Colonic mucosa (tissue), 4 donors: ENCODE data around the gene CCM2. TPM values are rescaled to one million over a fixed set of nuclear protein-coding genes. Genes with fewer than 3 reads are reported as not detected.

ENCODE experiments used
- DNase-seq: peaks from one replicate; pipeline ENCODE4 v3.0.0-alpha.2; 2020
- H3K27ac ChIP-seq: fragments of 200-600 bp; one replicate; pipeline ENCODE4 v1.8.0; 2021
- H3K27me3 ChIP-seq: fragments of 200-600 bp; one replicate; pipeline ENCODE4 v1.8.0; 2021
- H3K36me3 ChIP-seq: fragments of 200-600 bp; one replicate; pipeline ENCODE4 v1.8.0; 2021
- H3K4me1 ChIP-seq: fragments of 200-600 bp; one replicate; pipeline ENCODE4 v1.8.0; 2021; ENCODE audit warnings: mild to moderate bottlenecking
- H3K4me3 ChIP-seq: fragments of 200-600 bp; one replicate; pipeline ENCODE4 v1.8.0; 2021
- H3K9ac ChIP-seq, 2 donors: one replicate each; pipeline ENCODE4 v1.7.0; 2013; ENCODE audit warnings: control low read depth in 2 of 2, low read depth in 2 of 2, low read length in 2 of 2
- H3K9me3 ChIP-seq: fragments of 200-600 bp; one replicate; pipeline ENCODE4 v1.8.0; 2021
- CTCF ChIP-seq: fragments of 200-600 bp; IDR thresholded peaks from one replicate; pipeline ENCODE4 v1.8.0; 2022; ENCODE audit warnings: antibody characterized with exemption, mild to moderate bottlenecking
- intact Hi-C: fragments of 100-400 bp; cut with DNase I; formaldehyde crosslinking; loops from one replicate; pipeline ENCODE4 v1.14.1; 2022
- total RNA-seq, 2 donors: library from RNA; stranded (reverse); fragmentation: NEBNext Ultra II Directional in 1 of 2; extraction: Animal tissue kit (Norgen Biotek cat#: 25700) in 1 of 2; gene quantifications; one replicate each; pipeline ENCODE4 v1.2.1, GENCODE V29; 2021
- donor health status: healthy.
- donor health status: DM: no; HTN: no; CAD: no.
- donor health status: DM: no; HTN: no; CAD: no.

Gene CCM2
- 10 to 100 TPM; 34.8 to 38.0 TPM for total RNA-seq

- intact Hi-C loops = no loop called here
- H3K4me3 ChIP-seq = peak within 1 kb of the TSS; percentile 90
- H3K9me3 ChIP-seq = no peaks in the 10 kb centered on the region
- H3K36me3 ChIP-seq = no peaks in the 10 kb centered on the region
- TF ChIP-seq CTCF = no peak
- H3K4me1 ChIP-seq = no peaks in the 10 kb centered on the region
- DNase-seq = peak; percentile 40
- peak within 1 kb of the TSS; percentile 92 for H3K27ac ChIP-seq
- H3K9ac ChIP-seq = peak within 1 kb of the TSS; percentile 76 to 93
- no peaks in the 10 kb centered on the region for H3K27me3 ChIP-seq
Measured at GRCh38 chr7:45000093-45001032, at the start of gene CCM2. Gene CCM2, plus strand, starts transcription at chr7:45000201. Its CDS starts 133 bp downstream, at chr7:45000334.

DNA sequence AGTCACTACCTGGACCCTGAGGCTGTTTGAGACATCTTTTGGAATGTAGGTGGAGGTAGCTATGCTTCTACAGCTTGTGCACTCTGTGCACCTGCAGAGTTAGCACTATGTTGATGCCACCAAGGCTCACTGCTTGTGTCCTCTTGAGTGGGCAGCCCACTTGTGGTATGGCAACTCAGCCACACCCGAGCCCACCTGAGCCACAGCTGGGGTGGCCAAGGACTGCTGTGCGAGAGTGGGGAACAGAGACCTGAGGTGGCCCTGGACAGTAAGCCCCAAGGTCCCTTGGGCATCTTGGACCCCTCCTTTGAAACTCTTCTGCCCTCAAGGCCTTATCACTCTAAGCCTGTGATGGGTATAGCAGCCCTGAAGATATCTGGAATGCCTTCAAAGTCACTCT lies 46.8 kb upstream of the CCM2 start:
- Histone ChIP-seq H3K4me1 (no peaks in the 10 kb centered on the region), H3K36me3 (no peaks in the 10 kb centered on the region), H3K27me3 (no peaks in the 10 kb centered on the region), H3K9me3 (no peaks in the 10 kb centered on the region), H3K9ac (no peak overlapping the region), H3K27ac (no peak overlapping the region), H3K4me3 (no peak overlapping the region)
- no peak for TF ChIP-seq CTCF
- DNase-seq = no peak
- intact Hi-C loops = no loop called here

GRCh38 chr7:44955733-44956132 lies 44.3 kb upstream of the CCM2 start:
- H3K4me3 ChIP-seq = no peak overlapping the region
- intact Hi-C loops = no loop called here
- no peak for TF ChIP-seq CTCF
- no peaks in the 10 kb centered on the region for H3K36me3 ChIP-seq
- no peaks in the 10 kb centered on the region for H3K9me3 ChIP-seq
- H3K27me3 ChIP-seq = no peaks in the 10 kb centered on the region
- no peak overlapping the region for H3K27ac ChIP-seq
- DNase-seq = no peak
- H3K4me1 ChIP-seq = no peaks in the 10 kb centered on the region
- H3K9ac ChIP-seq = no peak overlapping the region

GRCh38 chr7:44956157-44956766 lies 43.7 kb upstream of the CCM2 start:
- Histone ChIP-seq H3K27ac (no peak overlapping the region), H3K4me1 (no peaks in the 10 kb centered on the region), H3K9ac (no peak overlapping the region), H3K9me3 (no peaks in the 10 kb centered on the region), H3K36me3 (no peaks in the 10 kb centered on the region), H3K4me3 (no peak overlapping the region), H3K27me3 (no peaks in the 10 kb centered on the region)
- no peak for DNase-seq
- intact Hi-C loops = no loop called here
- no peak for TF ChIP-seq CTCF

- intact Hi-C loops = no loop called here
- peaks cover 8% of the 10 kb centered on the region for H3K27me3 ChIP-seq
- no peak for DNase-seq
- H3K27ac ChIP-seq = no peak overlapping the region
- peaks cover 7% of the 10 kb centered on the region for H3K4me1 ChIP-seq
- no peak overlapping the region for H3K9ac ChIP-seq
- no peak for TF ChIP-seq CTCF
- H3K4me3 ChIP-seq = no peak overlapping the region
- no peaks in the 10 kb centered on the region for H3K9me3 ChIP-seq
- H3K36me3 ChIP-seq = no peaks in the 10 kb centered on the region
Measured at GRCh38 chr7:44958645-44959344, 41.2 kb upstream of the CCM2 start.
